Endometrium (tissue), 2 donors: ENCODE results near the gene MAPK14.
"Not testable (repeated sequence)": the region's sequence is repeated elsewhere in the genome, so short reads cannot be mapped to it uniquely, and the experiment has no call there.

ENCODE experiments used
- FAIRE-seq: peaks from 2 replicates; lab custom pipeline; 2012; peaks lifted over from hg19 to GRCh38; lab: Jason Lieb, UNC
- donor health status: control.
- donor health status: control.

Gene MAPK14

GRCh38 chr6:36027501-36028087 lies at the start of gene MAPK14:
Gene MAPK14, plus strand, starts transcription at chr6:36027808. Its CDS starts 350 bp downstream, at chr6:36028158.
- FAIRE-seq: peak; percentile 98

DNA sequence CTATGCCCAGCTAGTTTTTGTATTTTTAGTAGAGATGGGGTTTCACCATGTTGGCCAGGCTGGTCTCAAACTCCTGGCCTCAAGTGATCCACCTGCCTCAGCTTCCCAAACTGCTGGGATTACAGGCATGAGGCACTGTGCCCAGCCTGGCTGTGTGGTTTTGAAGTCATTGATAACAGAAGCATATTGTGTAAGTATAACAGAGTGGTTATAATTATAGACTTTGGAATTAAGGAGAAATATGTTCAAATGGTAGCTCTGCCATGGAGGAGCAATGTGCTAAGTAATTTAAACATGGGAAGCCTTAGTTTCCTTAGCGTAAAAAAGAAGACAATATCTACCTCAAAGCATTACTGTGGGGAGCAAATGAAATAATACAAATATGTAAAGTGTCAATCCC lies 47.5 kb upstream of the MAPK14 start:
- not testable (repeated sequence) for FAIRE-seq

DNA sequence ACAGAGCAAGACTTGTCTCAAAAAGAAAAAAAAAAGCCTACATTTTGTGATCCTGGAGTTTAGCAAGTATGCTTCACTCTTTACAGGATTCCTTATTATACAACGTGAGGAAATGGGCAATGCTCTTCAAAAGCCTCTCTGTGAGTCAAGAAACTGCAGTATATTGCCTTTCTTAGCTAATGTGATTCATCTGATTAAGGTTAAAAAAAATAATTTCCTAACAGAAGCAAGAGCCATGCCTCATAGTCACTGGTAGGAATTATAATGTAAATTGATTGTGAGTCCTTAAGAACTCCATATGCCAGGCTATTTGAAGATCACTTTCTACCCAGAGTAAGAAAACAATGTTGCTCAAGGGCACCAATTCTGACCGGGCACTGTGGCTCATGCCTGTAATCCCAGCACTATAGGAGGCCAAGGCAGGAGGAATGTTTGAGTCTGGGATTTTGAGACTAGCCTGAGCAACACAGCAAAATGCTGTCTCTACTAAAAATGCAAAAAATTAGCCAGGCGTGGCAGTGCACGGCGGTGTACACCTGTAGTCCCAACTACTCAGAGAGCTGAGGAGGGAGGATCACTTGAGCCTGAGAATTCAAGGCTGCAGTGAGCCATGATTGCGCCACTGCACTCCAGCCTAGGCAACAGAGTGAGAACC lies 46.5 kb upstream of the MAPK14 start:
- no peak for FAIRE-seq

- FAIRE-seq: no peak
Measured at GRCh38 chr6:35984701-35985100, 42.9 kb upstream of the MAPK14 start.

GRCh38 chr6:35988047-35988446 lies 39.6 kb upstream of the MAPK14 start:
- not testable (repeated sequence) for FAIRE-seq

DNA sequence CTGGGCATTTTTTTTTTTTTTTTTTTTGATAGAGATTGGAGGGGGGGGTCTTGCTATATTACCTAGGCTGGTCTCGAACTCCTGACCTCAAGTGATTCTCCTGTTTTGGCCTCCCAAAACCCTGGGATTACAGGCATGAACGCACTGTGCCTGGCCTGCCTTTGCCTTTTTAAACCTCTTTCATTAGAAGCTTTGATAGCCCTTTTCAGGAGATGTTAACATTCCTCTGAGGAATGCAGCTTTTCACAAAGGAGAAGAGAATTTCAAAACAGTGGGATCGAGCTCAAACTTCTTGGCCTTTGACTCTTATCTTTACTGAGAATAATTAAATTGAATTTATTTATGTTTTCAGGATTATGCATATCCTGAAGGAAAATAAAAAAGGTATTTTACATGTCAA lies 34.5 kb upstream of the MAPK14 start:
- FAIRE-seq: no peak

DNA sequence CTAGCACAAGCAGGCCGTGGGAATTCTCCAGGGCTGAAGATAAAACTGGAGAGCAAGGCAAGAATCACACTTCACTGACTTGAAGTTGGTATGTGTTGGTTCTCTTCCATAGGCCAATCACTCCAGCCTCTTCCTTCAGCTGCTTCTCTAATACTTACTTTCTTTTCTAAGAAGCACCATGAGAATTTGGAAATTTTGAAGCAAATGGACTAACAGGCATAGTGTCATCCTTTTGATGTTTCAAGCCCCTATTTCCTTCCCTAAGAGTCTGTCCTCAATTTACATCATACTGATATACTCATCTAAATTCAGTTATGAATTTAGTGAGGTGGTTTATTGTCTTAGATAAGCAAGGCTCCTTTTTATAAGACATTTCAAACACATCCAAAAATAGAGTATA lies 27.2 kb upstream of the MAPK14 start:
- FAIRE-seq: no peak

DNA sequence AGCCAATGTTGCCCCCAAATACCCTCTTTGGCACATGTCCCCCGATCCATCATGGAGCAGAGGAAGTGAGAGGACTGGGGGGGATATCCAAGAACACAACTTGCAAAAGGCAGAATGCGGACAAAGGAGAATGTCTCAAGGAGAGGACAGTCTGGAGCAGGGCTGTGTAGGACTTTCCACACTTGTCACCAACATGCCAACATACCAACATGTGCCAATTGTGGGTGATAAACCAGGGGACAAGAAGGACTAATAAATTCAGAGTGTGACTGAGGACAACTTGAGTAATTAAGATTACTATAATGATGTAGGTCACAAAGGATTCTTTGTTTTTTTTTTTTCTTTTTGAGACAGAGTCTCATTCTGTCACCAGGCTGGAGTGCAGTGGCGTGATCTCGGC lies 11.9 kb upstream of the MAPK14 start:
- FAIRE-seq: no peak

- FAIRE-seq: no peak
Measured at GRCh38 chr6:36018339-36018738, 9.3 kb upstream of the MAPK14 start.

GRCh38 chr6:36019167-36019566 lies 8.4 kb upstream of the MAPK14 start:
- FAIRE-seq: no peak

DNA sequence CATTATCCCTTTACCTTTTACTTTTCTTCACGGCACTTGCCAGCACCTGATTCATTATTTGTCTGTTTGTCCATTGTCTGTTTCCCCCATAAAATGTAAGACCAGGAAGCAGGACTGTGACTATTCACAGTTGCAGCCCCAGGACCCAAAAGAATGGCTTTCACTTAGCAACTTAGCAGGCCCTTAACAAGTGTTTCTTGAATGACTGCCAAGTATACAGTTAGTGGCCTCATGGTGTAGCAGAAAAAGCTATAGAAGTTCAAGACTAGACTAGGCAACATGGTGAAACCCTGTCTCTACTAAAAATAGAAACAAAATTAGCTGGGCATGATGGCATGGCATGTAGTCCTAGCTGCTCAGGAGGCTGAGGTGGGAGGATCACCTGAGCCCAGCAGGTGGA lies 7.5 kb upstream of the MAPK14 start:
- no peak for FAIRE-seq

GRCh38 chr6:36023996-36024795 lies 3.4 kb upstream of the MAPK14 start, which contains the start of gene SLC26A8:
Gene SLC26A8, minus strand, starts transcription at chr6:36024641. Its CDS starts 4,934 bp downstream, at chr6:36019707.
- no peak for FAIRE-seq

GRCh38 chr6:36025260-36025931 lies 2.2 kb upstream of the MAPK14 start:
- no peak for FAIRE-seq

- no peak for FAIRE-seq
Measured at GRCh38 chr6:36025932-36026327, 1.7 kb upstream of the MAPK14 start.

DNA sequence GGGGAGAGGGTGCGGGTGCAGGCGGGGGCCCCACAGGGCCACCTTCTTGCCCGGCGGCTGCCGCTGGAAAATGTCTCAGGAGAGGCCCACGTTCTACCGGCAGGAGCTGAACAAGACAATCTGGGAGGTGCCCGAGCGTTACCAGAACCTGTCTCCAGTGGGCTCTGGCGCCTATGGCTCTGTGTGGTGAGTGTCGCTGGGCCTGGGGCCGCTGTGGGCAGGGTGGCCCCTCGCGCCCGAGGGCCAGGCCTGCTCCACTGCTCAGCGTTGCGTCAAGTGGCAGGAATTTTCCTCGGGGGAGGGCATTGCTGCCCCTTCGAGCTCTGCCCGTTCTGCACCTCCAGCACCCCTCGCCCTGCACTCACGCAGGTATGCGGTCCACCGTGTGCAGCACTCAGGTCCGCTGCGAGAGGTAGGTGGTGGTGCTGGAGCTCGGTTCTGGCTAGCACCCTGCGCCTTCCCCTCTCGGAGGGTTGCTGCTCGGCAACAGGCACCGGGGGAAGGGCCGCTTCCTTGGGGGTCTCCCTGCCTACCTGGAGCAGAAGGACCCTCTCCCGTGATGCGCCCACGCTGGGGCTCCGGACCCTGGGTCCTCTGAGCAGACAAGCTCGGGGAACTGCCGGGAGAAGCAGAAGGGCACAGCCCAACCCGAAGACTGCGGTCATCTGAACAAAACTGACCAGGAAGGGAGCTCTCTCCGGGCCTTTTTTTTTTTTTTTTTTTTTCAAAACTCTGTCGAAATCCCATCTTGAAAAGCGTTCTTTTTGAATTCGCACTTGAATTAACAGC lies 674 bp downstream of the MAPK14 start:
- FAIRE-seq: no peak

- no peak for FAIRE-seq
Measured at GRCh38 chr6:36028877-36029324, 1.3 kb downstream of the MAPK14 start.

DNA sequence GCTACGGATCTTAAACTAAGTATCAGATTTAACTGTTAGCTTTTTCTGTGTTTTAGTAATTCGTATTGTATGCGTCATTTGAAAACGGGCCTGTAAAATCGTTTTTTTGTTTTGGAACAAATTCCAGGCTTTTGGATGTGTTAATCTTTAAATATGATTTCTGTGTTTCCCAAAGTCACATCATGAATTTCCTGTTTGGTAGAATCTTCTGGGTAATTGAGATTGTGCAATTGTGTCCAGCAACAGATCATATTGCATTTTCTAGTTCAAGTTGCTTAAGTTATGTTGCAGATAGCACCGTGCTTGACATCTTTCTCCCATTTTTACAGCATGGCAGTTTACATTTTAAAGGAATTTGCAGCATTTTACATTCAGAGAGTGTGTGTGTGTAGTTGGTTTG lies 1.9 kb downstream of the MAPK14 start:
- FAIRE-seq: no peak

GRCh38 chr6:36032261-36032660 lies 4.7 kb downstream of the MAPK14 start:
- FAIRE-seq: no peak

GRCh38 chr6:36033144-36033543 lies 5.5 kb downstream of the MAPK14 start:
- FAIRE-seq: not testable (repeated sequence)

DNA sequence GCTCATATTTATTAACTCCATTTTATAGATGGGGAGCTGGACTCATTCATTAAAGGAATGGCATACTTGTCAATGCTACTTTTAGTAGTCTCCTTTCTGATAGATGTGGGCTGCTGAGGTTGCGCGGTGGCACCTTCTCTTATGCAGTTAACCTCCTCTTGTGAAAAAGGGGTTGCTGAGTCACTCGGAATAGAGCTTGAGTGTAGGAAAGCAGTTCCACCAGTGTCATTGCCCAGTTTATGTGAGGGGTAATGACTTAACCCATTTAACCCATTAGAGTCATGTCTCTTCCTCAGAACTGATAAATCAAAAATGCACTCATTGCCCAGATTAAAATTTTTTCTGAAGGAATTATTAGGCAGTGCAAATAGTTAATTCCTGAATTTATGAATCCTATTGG lies 6.3 kb downstream of the MAPK14 start:
- FAIRE-seq: no peak

DNA sequence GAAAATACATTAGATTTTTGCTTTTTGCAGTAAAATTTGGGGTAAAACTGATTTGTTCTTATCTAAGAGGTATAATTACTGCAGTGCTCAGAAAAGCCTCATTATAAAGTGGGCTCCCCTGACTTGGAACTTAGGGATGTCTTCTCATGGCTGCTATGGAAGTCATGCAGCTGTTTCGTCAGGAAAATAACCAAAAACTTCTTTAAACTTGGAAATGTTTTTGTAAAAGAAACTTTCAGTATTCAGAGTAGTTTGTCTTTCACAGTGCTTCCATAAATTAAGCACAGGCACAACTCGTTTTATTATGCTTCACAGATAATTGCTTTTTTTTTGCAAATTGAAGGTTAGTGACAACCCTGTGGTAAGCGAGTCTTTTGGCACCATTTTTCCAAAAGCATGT lies 6.8 kb downstream of the MAPK14 start:
- FAIRE-seq: no peak

- no peak for FAIRE-seq
Measured at GRCh38 chr6:36035225-36035624, 7.6 kb downstream of the MAPK14 start.
